ENCODE results near the gene BAX. TPM values are rescaled to one million over a fixed set of nuclear protein-coding genes. Genes with fewer than 3 reads are reported as not detected.

BAX gene
- total and polyA plus RNA-seq, 9 of the 15 experiments (the other 6 are each of a cell fraction or from before 2014, with no cell fraction given), result 3.2 to 95.4 (median 44.5) TPM

DNA sequence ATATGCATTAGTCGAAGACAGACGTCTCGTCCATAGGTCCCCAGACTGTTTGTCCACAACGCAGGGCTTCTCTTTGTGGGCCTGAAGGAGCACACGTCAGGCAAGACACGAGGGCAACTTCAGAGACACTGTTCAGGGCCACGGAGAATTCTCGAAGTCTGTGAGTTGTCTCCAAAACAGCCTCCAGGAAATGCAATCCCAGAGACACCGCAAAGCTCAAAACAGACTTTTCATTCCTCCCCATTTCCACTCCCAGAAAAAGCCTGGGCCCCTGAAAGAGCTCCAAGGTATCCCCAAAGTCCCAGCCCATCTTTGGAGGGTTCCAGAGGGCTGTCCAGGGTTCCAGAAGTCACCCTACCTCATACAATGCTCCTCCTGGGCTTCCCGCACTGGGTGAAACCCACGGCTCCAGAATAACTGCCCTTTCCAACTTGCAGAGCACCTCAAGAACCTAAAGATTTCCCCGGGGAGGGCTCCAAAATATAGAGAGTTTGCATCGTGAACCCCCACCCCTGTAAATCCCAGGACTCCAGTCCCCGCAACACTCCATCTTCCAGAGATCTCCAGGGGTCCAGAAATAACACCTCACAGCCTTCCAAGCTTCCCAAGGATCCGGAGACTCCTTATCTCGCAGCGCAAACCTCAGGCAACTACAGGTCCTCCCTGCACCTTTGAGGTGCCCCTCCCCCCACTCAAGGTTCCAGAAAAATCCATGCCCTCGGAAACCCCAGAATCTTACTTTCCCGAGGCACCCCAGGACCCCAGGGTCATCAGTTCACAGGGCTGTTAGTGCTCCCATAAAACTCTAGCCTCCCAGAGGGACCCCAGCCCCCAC is 9.7 kb downstream of the BAX start (continued):
- TF ChIP-seq, protein P1, sequence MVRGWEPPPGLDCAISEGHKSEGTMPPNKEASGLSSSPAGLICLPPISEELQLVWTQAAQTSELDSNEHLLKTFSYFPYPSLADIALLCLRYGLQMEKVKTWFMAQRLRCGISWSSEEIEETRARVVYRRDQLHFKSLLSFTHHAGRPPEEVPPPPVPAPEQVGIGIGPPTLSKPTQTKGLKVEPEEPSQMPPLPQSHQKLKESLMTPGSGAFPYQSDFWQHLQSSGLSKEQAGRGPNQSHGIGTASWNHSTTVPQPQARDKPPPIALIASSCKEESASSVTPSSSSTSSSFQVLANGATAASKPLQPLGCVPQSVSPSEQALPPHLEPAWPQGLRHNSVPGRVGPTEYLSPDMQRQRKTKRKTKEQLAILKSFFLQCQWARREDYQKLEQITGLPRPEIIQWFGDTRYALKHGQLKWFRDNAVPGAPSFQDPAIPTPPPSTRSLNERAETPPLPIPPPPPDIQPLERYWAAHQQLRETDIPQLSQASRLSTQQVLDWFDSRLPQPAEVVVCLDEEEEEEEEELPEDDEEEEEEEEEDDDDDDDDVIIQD (CRISPR knock-in tag; IDR thresholded peaks at IDR 0.05), result no peak
- 0 out of 2 replicates have a peak, but pooled peaks have one; percentile 8 for TF ChIP-seq SIN3B (IDR thresholded peaks at IDR 0.05; ENCODE audit: low read depth)
- TF ChIP-seq MTA3 (IDR thresholded peaks at IDR 0.05; ENCODE audit: borderline replicate concordance), result no peak; the same call in 1 of the 2 replicates
- TF ChIP-seq SMAD2 (IDR thresholded peaks at IDR 0.05; ENCODE audit: low read depth, low read length), result no peak
- TF ChIP-seq, protein P2, sequence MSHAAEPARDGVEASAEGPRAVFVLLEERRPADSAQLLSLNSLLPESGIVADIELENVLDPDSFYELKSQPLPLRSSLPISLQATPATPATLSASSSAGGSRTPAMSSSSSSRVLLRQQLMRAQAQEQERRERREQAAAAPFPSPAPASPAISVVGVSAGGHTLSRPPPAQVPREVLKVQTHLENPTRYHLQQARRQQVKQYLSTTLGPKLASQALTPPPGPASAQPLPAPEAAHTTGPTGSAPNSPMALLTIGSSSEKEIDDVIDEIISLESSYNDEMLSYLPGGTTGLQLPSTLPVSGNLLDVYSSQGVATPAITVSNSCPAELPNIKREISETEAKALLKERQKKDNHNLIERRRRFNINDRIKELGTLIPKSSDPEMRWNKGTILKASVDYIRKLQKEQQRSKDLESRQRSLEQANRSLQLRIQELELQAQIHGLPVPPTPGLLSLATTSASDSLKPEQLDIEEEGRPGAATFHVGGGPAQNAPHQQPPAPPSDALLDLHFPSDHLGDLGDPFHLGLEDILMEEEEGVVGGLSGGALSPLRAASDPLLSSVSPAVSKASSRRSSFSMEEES (CRISPR knock-in tag; IDR thresholded peaks at IDR 0.05), result no peak
- TF ChIP-seq ZKSCAN3 (CRISPR knock-in tag; IDR thresholded peaks at IDR 0.05), result no peak
- no peak for TF ChIP-seq ZNF212 (CRISPR knock-in tag; IDR thresholded peaks at IDR 0.05)
- TF ChIP-seq FOXP1 (CRISPR knock-in tag; IDR thresholded peaks at IDR 0.05), result no peak; the same call in 1 of the 2 replicates
- TF ChIP-seq, protein P3, sequence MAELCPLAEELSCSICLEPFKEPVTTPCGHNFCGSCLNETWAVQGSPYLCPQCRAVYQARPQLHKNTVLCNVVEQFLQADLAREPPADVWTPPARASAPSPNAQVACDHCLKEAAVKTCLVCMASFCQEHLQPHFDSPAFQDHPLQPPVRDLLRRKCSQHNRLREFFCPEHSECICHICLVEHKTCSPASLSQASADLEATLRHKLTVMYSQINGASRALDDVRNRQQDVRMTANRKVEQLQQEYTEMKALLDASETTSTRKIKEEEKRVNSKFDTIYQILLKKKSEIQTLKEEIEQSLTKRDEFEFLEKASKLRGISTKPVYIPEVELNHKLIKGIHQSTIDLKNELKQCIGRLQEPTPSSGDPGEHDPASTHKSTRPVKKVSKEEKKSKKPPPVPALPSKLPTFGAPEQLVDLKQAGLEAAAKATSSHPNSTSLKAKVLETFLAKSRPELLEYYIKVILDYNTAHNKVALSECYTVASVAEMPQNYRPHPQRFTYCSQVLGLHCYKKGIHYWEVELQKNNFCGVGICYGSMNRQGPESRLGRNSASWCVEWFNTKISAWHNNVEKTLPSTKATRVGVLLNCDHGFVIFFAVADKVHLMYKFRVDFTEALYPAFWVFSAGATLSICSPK (IDR thresholded peaks at IDR 0.05; ENCODE audit: borderline replicate concordance), result no peak
- TF ChIP-seq ZNF551 (CRISPR knock-in tag; IDR thresholded peaks at IDR 0.05), result no peak
- no peak for TF ChIP-seq SRSF9 (IDR thresholded peaks at IDR 0.05; ENCODE audit: borderline replicate concordance, low read depth, low read length)
- no peak for TF ChIP-seq FOXK1 (CRISPR knock-in tag; IDR thresholded peaks at IDR 0.05; ENCODE audit: borderline replicate concordance)
- no peak for TF ChIP-seq ILF3 (IDR thresholded peaks at IDR 0.05; ENCODE audit: borderline replicate concordance)
- 0 out of 2 replicates have a peak, but pooled peaks have one; percentile 23 for TF ChIP-seq KLF13 (tag; IDR thresholded peaks at IDR 0.05; ENCODE audit: borderline replicate concordance, low read depth)
- TF ChIP-seq, protein P4, sequence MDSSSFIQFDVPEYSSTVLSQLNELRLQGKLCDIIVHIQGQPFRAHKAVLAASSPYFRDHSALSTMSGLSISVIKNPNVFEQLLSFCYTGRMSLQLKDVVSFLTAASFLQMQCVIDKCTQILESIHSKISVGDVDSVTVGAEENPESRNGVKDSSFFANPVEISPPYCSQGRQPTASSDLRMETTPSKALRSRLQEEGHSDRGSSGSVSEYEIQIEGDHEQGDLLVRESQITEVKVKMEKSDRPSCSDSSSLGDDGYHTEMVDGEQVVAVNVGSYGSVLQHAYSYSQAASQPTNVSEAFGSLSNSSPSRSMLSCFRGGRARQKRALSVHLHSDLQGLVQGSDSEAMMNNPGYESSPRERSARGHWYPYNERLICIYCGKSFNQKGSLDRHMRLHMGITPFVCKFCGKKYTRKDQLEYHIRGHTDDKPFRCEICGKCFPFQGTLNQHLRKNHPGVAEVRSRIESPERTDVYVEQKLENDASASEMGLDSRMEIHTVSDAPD (CRISPR knock-in tag; IDR thresholded peaks at IDR 0.05), result 0 out of 2 replicates have a peak, but pooled peaks have one; percentile 13
- TF ChIP-seq PHF21A (IDR thresholded peaks at IDR 0.05; ENCODE audit: borderline replicate concordance, low read depth), result no peak
- TF ChIP-seq EWSR1 (IDR thresholded peaks at IDR 0.05; ENCODE audit: borderline replicate concordance, low read depth, partially characterized antibody), result no peak
- no peak for TF ChIP-seq DIDO1 (tag; IDR thresholded peaks at IDR 0.05; ENCODE audit: low read depth)
- no peak for TF ChIP-seq HLTF (IDR thresholded peaks at IDR 0.05)
- TF ChIP-seq NFE2L1 (tag; IDR thresholded peaks at IDR 0.05; ENCODE audit: borderline replicate concordance, low read depth), result no peak
- no peak for TF ChIP-seq EP400 (IDR thresholded peaks at IDR 0.05)
- no peak for TF ChIP-seq ZNF253 (CRISPR knock-in tag; conservative IDR thresholded peaks at IDR 0.05)
